Nephron progenitor cell (in vitro differentiated cells): Measurements from ENCODE around the gene HAAO.

ENCODE experiments used
- DNase-seq: peaks from one replicate; pipeline ENCODE4 v3.0.0; 2021
- H3K27ac Mint-ChIP-seq: 2 replicates; pipeline ENCODE4 v1.8.0; 2021; ENCODE audit warnings: mild to moderate bottlenecking, moderate library complexity, mixed read lengths
- H3K27me3 Mint-ChIP-seq: 2 replicates; pipeline ENCODE4 v1.8.0; 2021; ENCODE audit warnings: mild to moderate bottlenecking, low read depth, mixed read lengths; ENCODE audit not compliant: poor library complexity
- H3K36me3 Mint-ChIP-seq: 2 replicates; pipeline ENCODE4 v1.8.0; 2021; ENCODE audit warnings: low read depth, mixed read lengths
- H3K4me1 Mint-ChIP-seq: 2 replicates; pipeline ENCODE4 v1.8.0; 2021; ENCODE audit warnings: mixed read lengths
- H3K4me3 Mint-ChIP-seq: 2 replicates; pipeline ENCODE4 v1.8.0; 2021; ENCODE audit warnings: mild to moderate bottlenecking, moderate library complexity, mixed read lengths
- H3K9me3 Mint-ChIP-seq: 2 replicates; pipeline ENCODE4 v1.8.0; 2021; ENCODE audit warnings: mild to moderate bottlenecking, moderate library complexity, mixed read lengths
- CTCF ChIP-seq: fragments of 200-600 bp; sonication (generic); IDR thresholded peaks from 2 replicates; pipeline ENCODE4 v1.5.0; 2021; ENCODE audit warnings: antibody characterized with exemption

HAAO gene

GRCh38 chr2:42823744-42824453, 31.5 kb upstream of the HAAO start:
- Mint-ChIP-seq H3K36me3 (peaks cover 6% of the 10 kb centered on the region), H3K4me3 (no peak overlapping the region), H3K9me3 (no peaks in the 10 kb centered on the region), H3K27me3 (peaks cover 21% of the 10 kb centered on the region), H3K27ac (no peak overlapping the region), H3K4me1 (peaks cover 13% of the 10 kb centered on the region)
- no peak for TF ChIP-seq CTCF
- DNase-seq: no peak

GRCh38 chr2:42819160-42819559, 26.8 kb upstream of the HAAO start:
- DNase-seq: no peak
- peaks cover 3% of the 10 kb centered on the region for H3K27me3 Mint-ChIP-seq
- H3K4me3 Mint-ChIP-seq: no peak overlapping the region
- TF ChIP-seq CTCF: no peak
- H3K36me3 Mint-ChIP-seq: peaks cover 7% of the 10 kb centered on the region
- no peaks in the 10 kb centered on the region for H3K4me1 Mint-ChIP-seq
- H3K27ac Mint-ChIP-seq: no peak overlapping the region
- peaks cover 13% of the 10 kb centered on the region for H3K9me3 Mint-ChIP-seq

GRCh38 chr2:42815726-42816125, 23.3 kb upstream of the HAAO start:
- H3K4me3 Mint-ChIP-seq: no peak overlapping the region
- no peak for TF ChIP-seq CTCF
- H3K27ac Mint-ChIP-seq: no peak overlapping the region
- H3K9me3 Mint-ChIP-seq: peaks cover 31% of the 10 kb centered on the region
- peaks cover 3% of the 10 kb centered on the region for H3K27me3 Mint-ChIP-seq
- peaks cover 24% of the 10 kb centered on the region for H3K36me3 Mint-ChIP-seq
- H3K4me1 Mint-ChIP-seq: peaks cover 10% of the 10 kb centered on the region
- DNase-seq: no peak

- H3K27ac Mint-ChIP-seq: no peak overlapping the region
- no peak for DNase-seq
- H3K9me3 Mint-ChIP-seq: peaks cover 31% of the 10 kb centered on the region
- H3K27me3 Mint-ChIP-seq: no peaks in the 10 kb centered on the region
- TF ChIP-seq CTCF: no peak
- peaks cover 19% of the 10 kb centered on the region for H3K4me1 Mint-ChIP-seq
- H3K4me3 Mint-ChIP-seq: no peak overlapping the region
- peaks cover 18% of the 10 kb centered on the region for H3K36me3 Mint-ChIP-seq
Observed at GRCh38 chr2:42813763-42814162, 21.4 kb upstream of the HAAO start.

GRCh38 chr2:42812899-42813479, 20.6 kb upstream of the HAAO start:
- peak; percentile 29 for TF ChIP-seq CTCF
- no peak overlapping the region for H3K4me3 Mint-ChIP-seq
- peaks cover 31% of the 10 kb centered on the region for H3K9me3 Mint-ChIP-seq

More at GRCh38 chr2:42812899-42813479, 20.6 kb upstream of the HAAO start:
- Mint-ChIP-seq H3K4me1 (peaks cover 26% of the 10 kb centered on the region), H3K27ac (no peak overlapping the region), H3K27me3 (no peaks in the 10 kb centered on the region), H3K36me3 (peaks cover 18% of the 10 kb centered on the region)
- no peak for DNase-seq
